ENCODE measurements around the gene DEPDC5.

DEPDC5 gene

GRCh38 chr22:31901388-31902137 is 147.7 kb downstream of the DEPDC5 start:
- TF ChIP-seq FOXP2 (optimal IDR thresholded peaks at IDR 0.05; ENCODE audit: borderline replicate concordance, extremely low read depth, extremely low read length, insufficient read depth) (no peak), SIN3A (IDR thresholded peaks at IDR 0.05; ENCODE audit: borderline replicate concordance, insufficient read depth, low read length) (no peak), POLR2AphosphoS5 (IDR thresholded peaks at IDR 0.05; ENCODE audit: low read depth, low read length) (no peak)

- TF ChIP-seq TAF1 (IDR thresholded peaks at IDR 0.05; ENCODE audit: borderline replicate concordance, insufficient read depth, low read length) (no peak), POLR2AphosphoS5 (IDR thresholded peaks at IDR 0.05; ENCODE audit: low read depth, low read length) (no peak), FOXP2 (optimal IDR thresholded peaks at IDR 0.05; ENCODE audit: borderline replicate concordance, extremely low read depth, extremely low read length, insufficient read depth) (no peak), REST (IDR thresholded peaks at IDR 0.05; ENCODE audit: insufficient read depth in 1 of 2, low read depth in 2 of 2, low read length in 2 of 2) (no peak), SIN3A (IDR thresholded peaks at IDR 0.05; ENCODE audit: borderline replicate concordance, insufficient read depth, low read length) (no peak)
These were observed 150.8 kb downstream of the DEPDC5 start for GRCh38 chr22:31904651-31905050.

GRCh38 chr22:31905356-31905755 is 151.5 kb downstream of the DEPDC5 start:
- TF ChIP-seq REST (IDR thresholded peaks at IDR 0.05; ENCODE audit: insufficient read depth in 1 of 2, low read depth in 2 of 2, low read length in 2 of 2) (no peak), SIN3A (IDR thresholded peaks at IDR 0.05; ENCODE audit: borderline replicate concordance, insufficient read depth, low read length) (no peak), TAF1 (IDR thresholded peaks at IDR 0.05; ENCODE audit: borderline replicate concordance, insufficient read depth, low read length) (no peak), FOXP2 (optimal IDR thresholded peaks at IDR 0.05; ENCODE audit: borderline replicate concordance, extremely low read depth, extremely low read length, insufficient read depth) (no peak), POLR2AphosphoS5 (IDR thresholded peaks at IDR 0.05; ENCODE audit: low read depth, low read length) (no peak)

- TF ChIP-seq SIN3A (IDR thresholded peaks at IDR 0.05; ENCODE audit: borderline replicate concordance, insufficient read depth, low read length) (no peak), REST (IDR thresholded peaks at IDR 0.05; ENCODE audit: insufficient read depth in 1 of 2, low read depth in 2 of 2, low read length in 2 of 2) (no peak), FOXP2 (optimal IDR thresholded peaks at IDR 0.05; ENCODE audit: borderline replicate concordance, extremely low read depth, extremely low read length, insufficient read depth) (no peak), TAF1 (IDR thresholded peaks at IDR 0.05; ENCODE audit: borderline replicate concordance, insufficient read depth, low read length) (no peak), POLR2AphosphoS5 (IDR thresholded peaks at IDR 0.05; ENCODE audit: low read depth, low read length) (no peak)
These were observed 152.3 kb downstream of the DEPDC5 start for GRCh38 chr22:31906086-31906485.

GRCh38 chr22:31906569-31906968 is 152.8 kb downstream of the DEPDC5 start:
- TF ChIP-seq SIN3A (IDR thresholded peaks at IDR 0.05; ENCODE audit: borderline replicate concordance, insufficient read depth, low read length) (no peak), REST (IDR thresholded peaks at IDR 0.05; ENCODE audit: insufficient read depth in 1 of 2, low read depth in 2 of 2, low read length in 2 of 2) (no peak), TAF1 (IDR thresholded peaks at IDR 0.05; ENCODE audit: borderline replicate concordance, insufficient read depth, low read length) (no peak), POLR2AphosphoS5 (IDR thresholded peaks at IDR 0.05; ENCODE audit: low read depth, low read length) (no peak)
